ENCODE results near the gene EEPD1.

The EEPD1 gene

GRCh38 chr7:36349626-36350025 is 196.6 kb downstream of the EEPD1 start:
- DNase-seq, result no peak

Measured in eye (tissue), 1 donor.